Measurements from ENCODE around the gene ARHGEF7.

Gene ARHGEF7

GRCh38 chr13:111111376-111111937 lies 3.7 kb upstream of the ARHGEF7 start:
- DNase-seq: no peak

GRCh38 chr13:111112196-111112595 lies 2.9 kb upstream of the ARHGEF7 start:
- DNase-seq: no peak

- DNase-seq: no peak
Observed at GRCh38 chr13:111114362-111115060, 599 bp upstream of the ARHGEF7 start.

- no peak for DNase-seq
Observed at GRCh38 chr13:111115965-111116521, 933 bp downstream of the ARHGEF7 start.

GRCh38 chr13:111116856-111117255 lies 1.7 kb downstream of the ARHGEF7 start:
- DNase-seq: no peak

- no peak for DNase-seq
Observed at GRCh38 chr13:111117289-111117688, 2.2 kb downstream of the ARHGEF7 start.

- no peak for DNase-seq
Observed at GRCh38 chr13:111117961-111118360, 2.9 kb downstream of the ARHGEF7 start.

- DNase-seq: no peak
Observed at GRCh38 chr13:111118898-111119607, 3.9 kb downstream of the ARHGEF7 start.

- no peak for DNase-seq
Observed at GRCh38 chr13:111119966-111120365, 4.9 kb downstream of the ARHGEF7 start.

- no peak for DNase-seq
Observed at GRCh38 chr13:111120422-111120821, 5.3 kb downstream of the ARHGEF7 start.

GRCh38 chr13:111120913-111121312 lies 5.8 kb downstream of the ARHGEF7 start:
- no peak for DNase-seq

- no peak for DNase-seq
Observed at GRCh38 chr13:111121506-111121905, 6.4 kb downstream of the ARHGEF7 start.

- DNase-seq: no peak
Observed at GRCh38 chr13:111122056-111122455, 6.9 kb downstream of the ARHGEF7 start.

- DNase-seq: no peak
Observed at GRCh38 chr13:111122631-111123030, 7.5 kb downstream of the ARHGEF7 start.

- no peak for DNase-seq
Observed at GRCh38 chr13:111123221-111123620, 8.1 kb downstream of the ARHGEF7 start.

GRCh38 chr13:111123649-111124048 lies 8.5 kb downstream of the ARHGEF7 start:
- DNase-seq: no peak

- DNase-seq: no peak
Observed at GRCh38 chr13:111126509-111126908, 11.4 kb downstream of the ARHGEF7 start.

GRCh38 chr13:111129465-111130115 lies 14.5 kb downstream of the ARHGEF7 start:
- no peak for DNase-seq

GRCh38 chr13:111130116-111130508 lies 15.0 kb downstream of the ARHGEF7 start:
- DNase-seq: no peak

GRCh38 chr13:111131048-111131447 lies 15.9 kb downstream of the ARHGEF7 start:
- DNase-seq: no peak

- no peak for DNase-seq
Observed at GRCh38 chr13:111131611-111132010, 16.5 kb downstream of the ARHGEF7 start.

- no peak for DNase-seq
Observed at GRCh38 chr13:111132948-111133347, 17.8 kb downstream of the ARHGEF7 start.

- DNase-seq: no peak
Observed at GRCh38 chr13:111139452-111139851, 24.3 kb downstream of the ARHGEF7 start.
